ENCODE measurements around the gene DMD.

DNA sequence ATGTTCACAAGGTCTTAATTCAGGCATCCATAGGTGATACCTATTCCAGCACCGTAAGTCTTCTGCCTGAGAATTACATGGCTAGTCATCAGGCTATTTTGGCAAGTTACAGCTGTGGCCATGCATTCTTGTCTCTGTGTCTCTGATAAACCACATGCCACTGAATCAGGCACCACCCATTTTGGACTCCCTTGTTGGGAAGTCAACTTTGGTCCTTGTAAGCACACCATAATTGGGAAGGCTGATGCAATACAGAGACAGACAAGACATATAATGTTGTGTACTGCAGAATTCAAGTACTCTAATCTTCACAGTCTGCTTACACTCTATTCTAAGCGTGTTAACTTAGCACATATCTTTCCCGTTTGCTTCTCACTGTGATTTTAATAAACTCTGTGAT, 1655.8 kb downstream of the DMD start:
- TF ChIP-seq CTCF (conservative IDR thresholded peaks at IDR 0.05), result no peak
- no peak for TF ChIP-seq ZFX (IDR thresholded peaks at IDR 0.05)

Data from C4-2B (cell line).